GM19099 (cell line): ENCODE measurements around the gene TRIM3.

Experiments used
- POLR2A ChIP-seq: IDR thresholded peaks from 3 replicates; pipeline ENCODE4 v1.6.1; 2011; ENCODE audit warnings: low read depth; ENCODE audit not compliant: insufficient read length; ENCODE audit errors: extremely low read depth

The TRIM3 gene

DNA sequence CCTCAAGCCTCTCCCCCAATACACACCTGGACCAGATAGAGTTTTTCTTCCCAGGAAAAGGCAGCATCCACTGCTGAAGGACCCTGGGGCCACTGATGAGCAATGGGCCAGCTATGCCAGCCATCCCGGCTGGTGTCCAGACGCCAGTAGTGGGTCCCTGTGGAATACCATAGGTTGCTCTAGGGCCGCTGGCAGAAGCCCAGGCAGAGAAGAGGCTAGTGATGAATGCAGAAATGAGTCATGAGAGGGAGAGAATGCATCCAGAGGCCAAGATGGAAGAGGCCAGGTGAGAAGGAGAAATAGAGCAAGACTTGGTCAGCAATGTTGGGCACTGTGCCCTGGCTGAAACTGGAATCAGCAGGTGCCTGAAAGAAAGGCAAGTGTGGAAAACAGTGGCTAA, 41.9 kb downstream of the TRIM3 start:
- TF ChIP-seq POLR2A, result no peak

DNA sequence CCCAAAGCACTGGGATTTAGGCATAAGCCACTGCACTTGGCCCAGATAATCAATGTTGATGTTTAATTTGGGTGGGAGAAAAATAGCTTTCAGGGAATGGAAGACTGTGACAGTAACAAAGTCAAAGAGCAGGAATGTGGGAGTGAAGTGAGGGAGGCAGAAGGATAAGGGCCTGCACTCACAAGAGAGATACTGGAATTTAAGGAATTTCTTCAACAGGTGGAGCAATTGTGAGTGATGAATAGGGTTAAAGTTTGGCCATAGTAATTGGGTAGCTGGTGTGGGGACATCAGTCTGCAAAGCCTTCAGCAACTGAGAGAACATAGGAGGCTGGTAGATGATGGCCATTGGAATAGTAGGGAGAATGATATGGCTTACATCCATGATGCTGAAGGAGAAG, 46.2 kb downstream of the TRIM3 start:
- no peak for TF ChIP-seq POLR2A

DNA sequence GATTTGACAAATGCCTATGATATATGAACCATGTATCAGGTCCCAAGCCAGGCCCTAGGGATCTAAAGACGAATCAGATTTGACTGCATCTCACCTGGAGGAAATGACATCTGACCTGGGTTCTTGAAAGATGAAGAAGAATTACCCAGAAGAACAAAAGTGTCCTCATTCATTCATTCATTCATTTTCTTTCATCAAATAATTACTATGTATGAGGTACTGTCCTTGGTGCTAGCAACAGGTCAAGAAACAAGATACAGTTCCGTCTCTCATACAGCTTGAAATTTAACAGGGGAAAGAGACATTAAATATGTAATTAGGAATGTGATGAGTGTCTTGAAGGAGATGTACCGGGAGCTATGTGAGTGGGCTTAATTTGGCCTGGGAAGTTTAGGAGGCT, 53.1 kb downstream of the TRIM3 start:
- TF ChIP-seq POLR2A, result no peak

DNA sequence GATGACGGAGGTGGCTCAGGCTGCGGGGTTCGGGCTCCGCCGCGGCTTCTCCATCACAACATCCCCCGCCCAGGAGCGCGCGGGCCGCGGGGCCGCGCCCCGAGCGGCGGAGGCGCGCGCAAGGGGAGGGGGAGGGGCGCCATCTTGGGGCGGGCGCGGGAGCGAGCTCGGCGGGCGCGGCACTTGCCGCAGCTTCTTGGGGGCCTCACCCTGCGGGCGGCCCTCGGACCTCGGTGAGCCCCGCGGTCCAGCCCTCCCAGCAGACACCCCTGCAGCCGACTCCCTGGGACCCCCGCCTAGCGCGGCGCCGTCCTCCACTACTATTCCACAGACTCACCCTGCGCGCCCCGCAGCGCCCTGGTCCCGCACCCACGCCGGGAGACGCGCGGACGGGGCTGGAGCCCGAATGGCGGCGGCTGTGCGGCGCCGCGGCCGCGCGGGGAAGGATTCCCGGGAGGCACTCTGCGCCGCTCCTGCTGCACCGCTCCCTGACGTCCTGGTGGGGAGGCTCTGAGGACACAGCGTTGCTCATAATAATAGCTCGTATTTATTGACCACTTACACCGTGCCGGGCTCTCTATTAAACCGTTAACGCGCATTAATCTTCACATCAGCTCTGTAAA, 54.6 kb downstream of the TRIM3 start, which contains the start of gene APBB1:
TSS of gene APBB1 (minus strand) at position 86 of the 623 bp plus-strand sequence. CDS start 7,747 bp downstream, outside the sequence.
- TF ChIP-seq POLR2A, result no peak

DNA sequence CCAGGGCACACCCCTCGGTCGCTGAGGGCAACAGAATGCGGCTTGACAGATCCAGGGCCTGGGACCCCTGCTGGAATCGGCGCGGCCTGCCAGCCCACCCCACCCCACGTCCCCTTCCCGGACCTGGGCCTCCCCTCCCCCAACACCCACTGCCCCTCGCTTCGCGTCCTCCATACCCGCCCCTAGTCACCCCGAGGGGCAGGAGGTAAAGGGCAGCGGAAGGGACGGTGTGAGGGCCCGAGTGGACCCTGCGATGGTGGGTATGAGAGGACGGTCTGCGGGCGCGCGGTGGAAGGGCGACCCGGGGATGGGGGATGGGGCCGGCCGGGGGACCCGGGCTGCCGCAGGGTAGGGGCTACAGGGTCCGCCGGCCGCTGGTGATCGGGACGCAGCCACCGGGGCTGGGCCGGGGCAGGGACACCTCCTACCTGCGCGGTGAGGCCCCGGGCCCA, 55.2 kb downstream of the TRIM3 start:
- TF ChIP-seq POLR2A, result no peak

DNA sequence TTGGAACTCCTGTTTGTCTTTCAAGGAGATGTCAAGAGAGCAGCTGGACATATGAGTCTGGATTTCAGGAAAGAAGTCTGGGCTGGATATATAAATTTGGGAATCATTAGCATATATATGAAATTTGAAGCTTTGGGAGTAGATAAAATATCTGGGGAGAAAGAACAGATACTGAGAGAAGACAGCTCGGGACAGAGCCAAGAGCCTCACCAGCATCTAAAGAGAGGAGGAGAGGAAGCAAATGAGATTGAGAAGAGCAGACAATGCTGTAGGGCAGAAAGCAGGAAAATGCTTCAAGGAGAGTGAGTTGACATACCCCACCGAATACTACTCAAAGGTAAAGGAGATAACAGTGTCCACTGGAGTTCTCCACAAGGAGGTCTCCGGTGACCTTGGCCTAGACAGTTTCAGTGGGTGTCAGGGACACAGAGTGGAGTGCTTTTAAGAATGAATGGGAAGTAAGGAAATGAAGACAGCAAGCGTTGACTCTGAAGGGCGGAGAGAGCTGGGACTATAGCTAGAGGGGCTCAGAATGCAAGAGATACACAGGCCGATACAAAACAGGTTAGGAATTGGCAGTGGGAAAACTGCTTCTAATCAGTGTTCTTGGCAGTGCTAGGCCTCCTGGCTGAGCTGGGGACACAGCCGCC, 55.7 kb downstream of the TRIM3 start:
- TF ChIP-seq POLR2A, result no peak

DNA sequence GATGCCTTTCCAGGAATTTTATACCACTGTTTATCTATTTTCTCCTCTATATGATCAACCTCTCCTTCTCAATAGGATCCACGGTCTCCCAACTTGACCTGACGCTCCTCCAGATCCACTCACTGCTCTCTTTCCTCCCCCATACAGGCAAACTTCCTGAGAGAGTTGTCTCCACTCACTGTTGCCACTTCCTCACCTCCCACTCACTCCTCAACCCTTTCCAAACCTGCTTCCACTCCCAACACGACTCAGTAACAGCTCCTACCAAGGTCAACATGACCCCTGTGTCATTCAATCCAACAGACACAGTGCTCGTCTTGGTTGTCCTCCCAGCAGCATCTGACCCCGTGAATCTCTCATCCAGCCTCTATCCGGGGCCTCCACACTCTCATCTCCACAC, 57.9 kb downstream of the TRIM3 start:
- no peak for TF ChIP-seq POLR2A

DNA sequence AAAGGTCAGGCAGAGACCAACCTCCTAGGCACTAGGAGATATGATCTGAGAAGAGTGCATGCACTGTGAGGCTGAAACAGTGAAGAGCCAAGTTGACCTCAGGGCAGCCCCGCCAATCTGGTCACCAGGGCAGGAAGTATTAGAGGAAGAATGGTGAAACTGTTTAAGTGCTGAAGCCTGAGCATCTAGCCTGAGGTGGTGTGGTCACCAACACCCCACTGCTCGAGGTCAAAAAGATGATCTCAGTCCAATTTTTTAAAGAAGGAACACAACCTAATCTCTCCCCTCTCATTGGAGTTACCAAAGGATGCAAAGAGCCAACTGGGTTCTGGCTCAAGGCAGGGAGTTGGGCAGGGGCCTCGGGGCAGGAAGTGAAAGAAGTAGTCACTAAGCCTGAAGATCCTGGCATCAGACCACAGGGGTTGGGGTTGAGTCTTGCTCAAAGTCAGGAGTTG, 58.8 kb downstream of the TRIM3 start:
- no peak for TF ChIP-seq POLR2A

DNA sequence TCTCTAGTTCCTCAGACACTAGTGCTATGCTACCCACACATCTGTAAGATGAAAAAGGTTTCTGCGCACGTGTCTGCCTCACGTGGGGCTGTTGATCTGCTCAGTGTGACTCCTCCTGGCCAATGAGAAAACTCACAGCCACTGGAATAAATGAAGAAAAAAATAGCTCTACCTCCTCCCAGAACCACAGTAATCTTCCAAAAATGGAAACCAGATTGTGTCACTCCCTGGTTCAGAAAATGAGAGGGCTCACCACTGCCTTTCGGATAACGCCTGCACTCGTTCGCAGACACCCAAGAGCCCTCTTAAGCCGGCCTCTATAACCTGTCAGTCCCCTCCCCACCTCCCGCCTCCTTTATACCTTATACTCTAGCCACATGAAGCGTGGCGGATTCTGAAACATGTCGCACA, 59.9 kb downstream of the TRIM3 start:
- no peak for TF ChIP-seq POLR2A

DNA sequence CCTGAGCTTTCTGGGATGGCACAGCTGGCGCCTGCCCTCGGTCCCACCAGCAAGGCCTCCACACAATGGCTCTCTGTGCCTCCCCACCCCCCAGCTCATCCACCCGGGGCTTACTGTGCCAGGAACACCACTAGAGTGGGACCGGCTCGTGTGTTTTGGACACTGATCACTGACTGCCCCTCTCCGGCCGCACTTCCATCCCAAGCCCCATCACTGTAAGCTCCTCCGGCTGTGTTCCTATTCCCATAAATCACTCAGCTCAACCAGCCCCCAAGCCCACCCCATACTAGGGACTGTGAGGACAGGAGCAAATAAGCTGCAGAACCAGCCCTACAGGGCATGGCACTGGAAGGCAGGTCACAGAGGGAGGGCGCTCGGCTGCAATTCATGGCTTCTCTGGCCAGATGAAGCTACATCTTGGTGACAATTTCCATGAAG, 62.1 kb downstream of the TRIM3 start:
- TF ChIP-seq POLR2A, result no peak

DNA sequence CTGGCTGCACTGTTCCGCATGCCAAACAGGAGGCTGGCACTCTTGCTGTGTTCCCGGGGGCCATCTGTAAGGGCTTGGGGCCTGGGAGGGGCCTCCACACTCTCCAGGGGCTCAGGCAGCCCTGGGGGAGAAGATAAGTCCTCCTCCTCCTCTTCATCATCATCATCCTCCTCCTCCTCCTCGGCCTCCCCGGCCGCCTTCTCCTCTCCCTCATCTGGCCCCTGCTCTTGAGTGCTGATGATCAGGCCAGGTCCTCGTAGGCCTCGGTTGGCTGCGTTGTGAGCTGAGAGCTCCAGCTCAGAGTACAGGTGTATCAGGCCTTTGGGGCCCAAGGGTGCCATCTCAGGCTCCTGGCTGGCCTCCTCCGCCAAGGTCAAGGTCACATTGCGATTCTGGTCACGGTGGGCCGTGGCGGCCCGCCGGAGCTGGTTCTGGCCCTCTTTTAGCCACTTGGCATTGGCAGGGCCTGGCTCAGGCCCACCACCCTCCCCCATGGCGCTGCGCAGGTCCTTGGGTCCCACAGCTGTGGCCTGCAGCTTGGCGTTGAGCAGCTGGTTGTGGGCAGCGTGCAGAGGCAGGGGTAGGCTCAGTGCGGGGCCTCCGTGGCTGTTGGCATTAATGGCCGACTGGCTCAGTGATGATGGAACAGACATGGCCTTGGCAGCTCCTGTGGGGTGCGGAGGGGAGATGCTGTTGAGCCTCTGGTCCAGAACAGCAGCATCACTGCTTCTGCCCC, 62.9 kb downstream of the TRIM3 start:
- no peak for TF ChIP-seq POLR2A

DNA sequence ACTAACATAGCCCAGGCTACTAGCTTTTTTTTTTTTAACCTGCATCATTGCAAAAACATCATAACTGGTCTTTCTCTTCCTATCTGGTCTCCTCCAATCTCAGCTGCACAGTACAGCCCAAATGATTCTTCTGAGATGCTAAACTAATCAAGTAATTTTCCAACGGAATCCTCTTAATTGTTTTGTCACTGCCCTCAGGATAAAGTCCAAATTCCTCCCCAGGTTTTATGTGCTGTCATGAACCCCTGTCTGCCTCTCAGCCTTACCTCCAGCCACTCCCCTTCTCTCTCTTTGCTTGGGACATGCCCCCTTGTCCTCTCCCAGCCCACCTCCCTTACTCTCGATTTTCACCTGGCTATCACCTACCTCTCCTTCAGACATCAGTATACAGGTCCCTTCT, 67.4 kb downstream of the TRIM3 start:
- TF ChIP-seq POLR2A, result no peak

DNA sequence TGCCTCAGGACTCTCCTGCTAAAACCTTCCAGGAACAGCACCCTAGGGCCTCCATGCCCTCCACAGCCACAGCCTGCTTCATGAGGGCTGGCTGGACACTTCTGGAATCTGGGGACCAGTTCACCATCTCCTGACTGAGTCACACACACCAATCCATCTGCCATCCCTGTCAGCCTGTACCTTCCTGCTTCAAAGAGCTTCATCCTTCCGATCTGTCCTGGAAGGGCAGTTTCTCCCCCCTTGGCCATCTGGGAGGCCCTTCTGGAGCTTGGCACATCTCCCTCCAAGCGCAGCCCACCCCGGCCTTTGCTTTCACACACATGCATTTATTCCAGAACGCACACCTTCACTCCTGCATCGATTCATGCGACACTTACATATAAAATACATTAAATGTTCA, 67.9 kb downstream of the TRIM3 start:
- TF ChIP-seq POLR2A, result no peak

DNA sequence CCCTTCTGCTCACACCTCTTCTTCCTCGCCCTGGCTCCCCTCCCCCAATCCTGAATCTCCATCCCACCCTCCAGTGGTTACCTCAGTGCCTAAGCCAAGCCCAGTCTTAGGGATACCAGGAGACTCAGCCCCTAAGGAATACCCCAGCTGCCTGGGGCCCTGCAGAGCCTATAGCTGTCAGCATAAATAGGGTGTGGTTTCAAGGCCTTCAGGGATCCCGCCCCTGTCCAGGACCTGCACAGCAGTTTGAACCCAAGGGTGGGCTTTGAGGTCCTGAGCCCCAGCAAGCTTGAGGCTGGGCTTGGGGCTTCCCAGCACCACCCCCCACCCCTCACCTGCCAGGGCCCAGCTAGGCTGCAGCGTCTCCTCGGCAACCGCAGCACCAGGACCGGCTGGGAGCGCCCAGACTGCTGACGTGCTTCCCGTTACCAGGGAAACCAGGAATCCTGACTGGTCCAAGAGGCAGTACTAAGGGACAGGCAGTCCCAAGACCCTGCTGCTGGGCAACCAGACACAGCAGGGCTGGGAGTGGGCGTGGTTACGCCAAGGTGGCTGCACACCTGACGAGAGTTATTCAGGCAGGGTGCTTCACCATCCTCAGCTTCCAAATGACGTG, 68.6 kb downstream of the TRIM3 start:
- no peak for TF ChIP-seq POLR2A

DNA sequence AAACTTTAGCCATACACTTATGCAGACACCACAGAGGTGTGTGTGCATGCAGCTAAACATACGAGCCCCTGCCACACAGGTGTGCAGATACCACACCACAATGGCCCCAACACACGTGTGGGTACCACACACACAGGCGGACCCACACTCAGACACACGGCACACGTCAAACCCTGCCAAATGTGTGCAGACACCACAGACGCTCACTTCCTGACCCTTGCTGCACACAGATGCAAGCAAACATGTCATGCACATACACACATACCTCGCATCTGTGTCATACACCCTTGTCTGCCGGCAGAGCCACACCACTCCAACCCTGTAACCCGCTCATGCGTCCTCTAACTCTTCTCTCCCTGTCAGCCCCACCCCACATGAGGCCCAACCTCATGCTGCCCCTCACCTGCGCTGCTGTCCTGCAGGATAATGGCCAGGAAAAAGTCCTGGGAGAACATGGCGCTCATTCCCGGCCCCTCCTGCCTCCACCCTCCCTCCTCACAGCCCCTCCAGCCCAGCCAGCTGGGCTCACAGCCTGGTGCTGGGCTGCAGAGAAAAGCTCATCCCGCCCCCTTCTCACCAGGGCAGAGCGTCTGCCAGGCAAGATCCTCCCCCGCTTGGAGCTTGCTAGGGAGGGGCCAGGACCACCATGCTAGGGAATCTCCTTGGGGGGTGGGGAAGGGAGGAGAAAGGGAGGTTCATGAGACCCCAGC, 69.2 kb downstream of the TRIM3 start:
- no peak for TF ChIP-seq POLR2A

DNA sequence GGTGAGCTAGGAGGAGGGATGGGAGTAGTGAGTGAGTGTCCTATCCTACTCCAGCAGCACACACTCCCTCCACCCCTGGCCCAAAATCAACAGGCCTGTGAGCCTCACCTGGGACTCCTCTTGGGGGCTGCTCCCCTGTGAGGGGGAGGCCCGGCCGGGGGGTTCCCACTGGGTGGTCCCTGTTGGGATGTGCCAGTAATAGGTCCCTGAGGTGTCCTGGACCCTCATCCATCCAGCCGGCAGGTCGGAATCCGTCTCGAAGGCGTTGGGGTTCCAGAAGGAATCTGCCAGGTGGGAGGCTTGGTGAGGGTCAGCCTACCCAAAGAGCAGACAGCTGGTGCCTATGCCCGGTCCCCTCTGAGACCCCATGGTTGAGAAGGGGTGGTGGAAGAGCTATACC, 70.2 kb downstream of the TRIM3 start:
- TF ChIP-seq POLR2A, result no peak

DNA sequence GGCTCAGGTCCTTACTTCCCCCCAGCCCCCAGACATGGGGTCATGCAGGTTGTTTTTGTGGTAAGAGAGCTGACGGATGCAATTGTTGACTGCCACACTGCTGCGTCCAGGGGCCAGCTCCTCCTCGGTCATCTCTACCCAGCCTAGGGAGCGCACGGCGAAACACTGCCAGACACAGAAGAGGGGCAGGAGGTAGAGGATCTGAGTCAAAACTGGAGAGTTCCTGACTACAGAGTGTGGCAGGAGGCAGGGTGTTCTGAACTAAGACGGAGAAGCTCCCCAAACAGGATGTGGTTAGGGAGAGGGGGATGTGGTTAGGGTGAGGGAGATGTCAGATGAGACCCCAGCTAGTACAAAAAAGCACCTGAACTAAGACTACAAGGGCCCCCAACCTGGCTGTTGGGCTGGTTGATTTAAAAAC, 71.2 kb downstream of the TRIM3 start:
- TF ChIP-seq POLR2A, result peak; percentile 21
